Peyer's patch (tissue), 4 donors: ENCODE measurements around the gene DIAPH2. TPM values are rescaled to one million over a fixed set of nuclear protein-coding genes. Genes with fewer than 3 reads are reported as not detected.

Source experiments
- DNase-seq, 3 donors: peaks; one replicate each; pipeline ENCODE4 v3.0.0-alpha.2; 2017 to 2019
- H3K27ac ChIP-seq, 4 donors: fragments of 200-600 bp; sonication (generic); one replicate each; pipeline ENCODE4 v1.5.1; 2016 to 2019
- H3K27me3 ChIP-seq, 2 donors: fragments of 200-600 bp; sonication (generic); one replicate each; pipeline ENCODE4 v1.5.1; 2019
- H3K36me3 ChIP-seq, 3 donors: fragments of 200-600 bp; sonication (generic); one replicate each; pipeline ENCODE4 v1.5.1; 2016 to 2019
- H3K4me1 ChIP-seq, 4 donors: fragments of 200-600 bp; sonication (generic); one replicate each; pipeline ENCODE4 v1.5.1; 2016 to 2019
- H3K4me3 ChIP-seq, 4 donors: fragments of 200-600 bp; sonication (generic); 1 replicate in 3 of 4; 2 replicates in 1 of 4; pipeline ENCODE4 v1.5.1; 2016 to 2019; ENCODE audit warnings: mild to moderate bottlenecking in 1 of 4
- H3K9me3 ChIP-seq, 4 donors: fragments of 200-600 bp; sonication (generic); one replicate each; pipeline ENCODE4 v1.5.1; 2016 to 2019; ENCODE audit warnings: mild to moderate bottlenecking in 1 of 4
- CTCF ChIP-seq, 6 experiments: fragments of 450-650 bp in 4 of 6; fragments of 200-600 bp in 2 of 6; sonication (generic) in 1 of 6; IDR thresholded peaks; one replicate each; pipeline ENCODE4 v1.5.1; 2017 to 2019; ENCODE audit warnings: antibody characterized with exemption in 6 of 6, mild to moderate bottlenecking in 3 of 6, moderate library complexity in 1 of 6
- POLR2A ChIP-seq, 2 donors: fragments of 450-650 bp; IDR thresholded peaks; one replicate each; pipeline ENCODE4 v1.5.1; 2017; ENCODE audit warnings: antibody characterized with exemption in 2 of 2, mild to moderate bottlenecking in 2 of 2, moderate library complexity in 2 of 2
- total RNA-seq, 4 donors: library from RNA; depleted of rRNA; stranded (reverse); fragments of >200 nt; gene quantifications; one replicate each; pipeline ENCODE4 v1.1.0, GENCODE V29; 2016

DIAPH2 gene
- total RNA-seq, 4 donors from 2014 or later, result 15.1 to 114 (median 33.0) TPM

- DNase-seq, result no peak
- H3K4me3 ChIP-seq, result no peak overlapping the region
- no peaks in the 10 kb centered on the region for H3K36me3 ChIP-seq
- TF ChIP-seq CTCF (IDR thresholded peaks at IDR 0.05) (no peak), POLR2A (IDR thresholded peaks at IDR 0.05) (no peak)
- H3K9me3 ChIP-seq, result no peaks in the 10 kb centered on the region
- H3K27me3 ChIP-seq, result no peaks in the 10 kb centered on the region
- H3K4me1 ChIP-seq, result no peaks in the 10 kb centered on the region
- no peak overlapping the region for H3K27ac ChIP-seq
Observed at GRCh38 chrX:97372001-97372766, 687.5 kb downstream of the DIAPH2 start.

- Histone ChIP-seq H3K27me3 (no peaks in the 10 kb centered on the region), H3K4me1 (no peaks in the 10 kb centered on the region), H3K9me3 (no peaks in the 10 kb centered on the region), H3K36me3 (no peaks in the 10 kb centered on the region), H3K27ac (no peak overlapping the region), H3K4me3 (no peak overlapping the region)
- no peak for TF ChIP-seq POLR2A (IDR thresholded peaks at IDR 0.05)
- TF ChIP-seq CTCF (IDR thresholded peaks at IDR 0.05), result no peak
- DNase-seq, result no peak
Observed at GRCh38 chrX:97374266-97374665, 689.6 kb downstream of the DIAPH2 start.

GRCh38 chrX:97380200-97380599, 695.6 kb downstream of the DIAPH2 start:
- no peaks in the 10 kb centered on the region for H3K27me3 ChIP-seq
- H3K36me3 ChIP-seq, result no peaks in the 10 kb centered on the region
- no peak for TF ChIP-seq CTCF (IDR thresholded peaks at IDR 0.05)
- TF ChIP-seq POLR2A (IDR thresholded peaks at IDR 0.05), result no peak
- no peak for DNase-seq
- H3K27ac ChIP-seq, result no peak overlapping the region
- no peaks in the 10 kb centered on the region for H3K9me3 ChIP-seq
- H3K4me3 ChIP-seq, result no peak overlapping the region
- H3K4me1 ChIP-seq, result no peaks in the 10 kb centered on the region

GRCh38 chrX:97384685-97385084, 700.0 kb downstream of the DIAPH2 start:
- Histone ChIP-seq H3K27me3 (no peaks in the 10 kb centered on the region), H3K4me1 (no peaks in the 10 kb centered on the region), H3K27ac (no peak overlapping the region), H3K9me3 (no peaks in the 10 kb centered on the region), H3K36me3 (no peaks in the 10 kb centered on the region), H3K4me3 (no peak overlapping the region)
- DNase-seq, result no peak
- TF ChIP-seq CTCF (IDR thresholded peaks at IDR 0.05) (no peak), POLR2A (IDR thresholded peaks at IDR 0.05) (no peak)

- no peak for DNase-seq
- no peaks in the 10 kb centered on the region for H3K9me3 ChIP-seq
- H3K36me3 ChIP-seq, result no peaks in the 10 kb centered on the region
- H3K4me1 ChIP-seq, result no peaks in the 10 kb centered on the region
- TF ChIP-seq POLR2A (IDR thresholded peaks at IDR 0.05), result no peak
- H3K4me3 ChIP-seq, result no peak overlapping the region
- no peak overlapping the region for H3K27ac ChIP-seq
- no peaks in the 10 kb centered on the region for H3K27me3 ChIP-seq
Observed at GRCh38 chrX:97387004-97387403, 702.4 kb downstream of the DIAPH2 start.

- H3K27ac ChIP-seq, result no peak overlapping the region
- DNase-seq, result no peak
- no peaks in the 10 kb centered on the region for H3K36me3 ChIP-seq
Observed at GRCh38 chrX:97389761-97390192, 705.1 kb downstream of the DIAPH2 start.

More at GRCh38 chrX:97389761-97390192, 705.1 kb downstream of the DIAPH2 start:
- no peaks in the 10 kb centered on the region for H3K27me3 ChIP-seq
- no peaks in the 10 kb centered on the region for H3K9me3 ChIP-seq
- no peaks in the 10 kb centered on the region for H3K4me1 ChIP-seq
- H3K4me3 ChIP-seq, result no peak overlapping the region
- TF ChIP-seq POLR2A (IDR thresholded peaks at IDR 0.05), result no peak
